Suprapubic skin (tissue), 4 donors: ENCODE results near the gene SH3PXD2B.

ENCODE experiments used
- CTCF ChIP-seq, 2 donors: fragments of 200-600 bp in 1 of 2; fragments of 450-650 bp in 1 of 2; sonication (generic) in 1 of 2; IDR thresholded peaks; one replicate each; pipeline ENCODE4 v1.5.1; 2016 to 2019; ENCODE audit warnings: antibody characterized with exemption in 2 of 2, mild to moderate bottlenecking in 1 of 2, moderate library complexity in 1 of 2
- EP300 ChIP-seq: sonication (generic); formaldehyde crosslinking; IDR thresholded peaks from one replicate; pipeline ENCODE4 v1.6.1; 2017; ENCODE audit warnings: antibody characterized with exemption
- POLR2A ChIP-seq, 2 donors: fragments of 450-650 bp; IDR thresholded peaks; one replicate each; pipeline ENCODE4 v1.6.1; 2017; ENCODE audit warnings: antibody characterized with exemption in 2 of 2, mild to moderate bottlenecking in 2 of 2, moderate library complexity in 2 of 2
- POLR2AphosphoS5 ChIP-seq, 3 donors: sonication (generic); formaldehyde crosslinking; IDR thresholded peaks; one replicate each; pipeline ENCODE4 v1.6.1; 2017; ENCODE audit warnings: antibody characterized with exemption in 3 of 3

- TF ChIP-seq CTCF (IDR thresholded peaks at IDR 0.05) (no peak), POLR2A (IDR thresholded peaks at IDR 0.05) (no peak), POLR2AphosphoS5 (IDR thresholded peaks at IDR 0.05) (no peak), EP300 (no peak)
Observed at GRCh38 chr5:172450453-172450852, 3.9 kb downstream of the SH3PXD2B start.
